ENCODE data around the gene FPR2. TPM values are rescaled to one million over a fixed set of nuclear protein-coding genes. Genes with fewer than 3 reads are reported as not detected.

The FPR2 gene
- total and polyA plus RNA-seq, 2 of the 13 experiments (the other 11 are each of a cell fraction or from before 2014, with no cell fraction given), result not detected

GRCh38 chr19:51809787-51810186 is 48.8 kb downstream of the FPR2 start:
- peaks cover 38% of the 10 kb centered on the region for H3K9me3 ChIP-seq (ENCODE audit: low read length)
- 36% methylated on average over 4 of the region's 4 CpGs for WGBS (ENCODE audit: low lambda C conversion rate)
- peaks cover 53% of the 10 kb centered on the region for H3K4me1 ChIP-seq (ENCODE audit: insufficient read depth, low read length)
- in situ Hi-C loops (cut with HindIII; ENCODE audit: extremely low pct_ligation_motif_present, low pct_unique_long_range_greater_than_20kb), result no loop called here
- DNase-seq (ENCODE audit: low spot score) (peak; percentile 21), ATAC-seq (no peak), FAIRE-seq (no peak)
- CTCF ChIA-PET (ENCODE audit: low intra/inter-chr PET ratio, low total read pairs), result interaction anchor here (1.1 kb wide), 1 partner anchor 202 kb away, joined by 3 read pairs; no protein-coding TSS in a partner anchor
- H3K9ac ChIP-seq (ENCODE audit: insufficient read depth, low read depth, low read length), result no peak overlapping the region
- H3K27ac ChIP-seq (ENCODE audit: extremely low read length, insufficient read depth, low read length), result no peak overlapping the region
- H3K27me3 ChIP-seq (ENCODE audit: control insufficient read depth in 1 of 2, insufficient read depth in 2 of 2, low read length in 2 of 2), result no peaks in the 10 kb centered on the region
- H3K36me3 ChIP-seq (replicated peaks in 1 of 2; ENCODE audit: control insufficient read depth in 1 of 2, insufficient read depth in 2 of 2, low read length in 2 of 2), result no peaks in the 10 kb centered on the region
- no peak overlapping the region for H2AFZ ChIP-seq (ENCODE audit: low read length)
- BruUV-seq (replicated peaks), result no TSS peak
- H3K4me3 ChIP-seq (replicated peaks in 1 of 3; ENCODE audit: insufficient read depth in 1 of 3, low read depth in 2 of 3, low read length in 3 of 3), result no peak overlapping the region
- POLR2A ChIA-PET, result no interaction called here
- intact Hi-C loops (cut with micrococcal nuclease; ENCODE audit: unreplicated experiment), result no loop called here
- H3K79me2 ChIP-seq (ENCODE audit: insufficient read depth, low read length), result no peaks in the 10 kb centered on the region
- H3K4me2 ChIP-seq (ENCODE audit: low read depth, low read length), result no peak overlapping the region
- no peaks in the 10 kb centered on the region for H4K20me1 ChIP-seq (ENCODE audit: insufficient read depth, low read length)
- TF ChIP-seq ZNF746 (CRISPR knock-in tag; IDR thresholded peaks at IDR 0.05), result no peak
- TF ChIP-seq SP5 (CRISPR knock-in tag; IDR thresholded peaks at IDR 0.05; ENCODE audit: borderline replicate concordance, low read depth), result no peak
- TF ChIP-seq SOX6 (IDR thresholded peaks at IDR 0.05), result no peak
- 0 out of 2 replicates have a peak, but pooled peaks have one; percentile 14 for TF ChIP-seq SOX6 (CRISPR knock-in tag; IDR thresholded peaks at IDR 0.05)
- no peak for TF ChIP-seq TARDBP (CRISPR knock-in tag; IDR thresholded peaks at IDR 0.05)
- no peak for TF ChIP-seq ZFP36L1 (CRISPR knock-in tag; IDR thresholded peaks at IDR 0.05)
- peak; percentile 52 for TF ChIP-seq TEAD3 (CRISPR knock-in tag; optimal IDR thresholded peaks at IDR 0.05; ENCODE audit: borderline replicate concordance)
- peak; percentile 35; the same call in 1 of the 2 replicates for TF ChIP-seq MED1 (CRISPR knock-in tag; IDR thresholded peaks at IDR 0.05)
- TF ChIP-seq ZNF253 (CRISPR knock-in tag; IDR thresholded peaks at IDR 0.05; ENCODE audit: borderline replicate concordance), result no peak
- no peak for TF ChIP-seq ZNF3 (CRISPR knock-in tag; IDR thresholded peaks at IDR 0.05)
- TF ChIP-seq, protein P1, sequence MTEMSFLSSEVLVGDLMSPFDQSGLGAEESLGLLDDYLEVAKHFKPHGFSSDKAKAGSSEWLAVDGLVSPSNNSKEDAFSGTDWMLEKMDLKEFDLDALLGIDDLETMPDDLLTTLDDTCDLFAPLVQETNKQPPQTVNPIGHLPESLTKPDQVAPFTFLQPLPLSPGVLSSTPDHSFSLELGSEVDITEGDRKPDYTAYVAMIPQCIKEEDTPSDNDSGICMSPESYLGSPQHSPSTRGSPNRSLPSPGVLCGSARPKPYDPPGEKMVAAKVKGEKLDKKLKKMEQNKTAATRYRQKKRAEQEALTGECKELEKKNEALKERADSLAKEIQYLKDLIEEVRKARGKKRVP (CRISPR knock-in tag; IDR thresholded peaks at IDR 0.05), result 0 out of 4 replicates have a peak, but pooled peaks of 1 of the 2 experiments have one; percentile 25
- TF ChIP-seq CEBPG (CRISPR knock-in tag; IDR thresholded peaks at IDR 0.05), result peak; percentile 39; the same call in 1 of the 2 replicates
- no peak for TF ChIP-seq ZSCAN9 (CRISPR knock-in tag; IDR thresholded peaks at IDR 0.05; ENCODE audit: borderline replicate concordance)
- no peak for TF ChIP-seq ZHX2 (IDR thresholded peaks at IDR 0.05; ENCODE audit: low read depth)
- TF ChIP-seq ZHX2 (CRISPR knock-in tag; IDR thresholded peaks at IDR 0.05; ENCODE audit: borderline replicate concordance), result no peak
- TF ChIP-seq NFIB (CRISPR knock-in tag; IDR thresholded peaks at IDR 0.05; ENCODE audit: borderline replicate concordance), result no peak
- TF ChIP-seq TP53 (CRISPR knock-in tag; conservative IDR thresholded peaks at IDR 0.05), result no peak
- 0 out of 2 replicates have a peak, but pooled peaks have one; percentile 30 for TF ChIP-seq CEBPB (IDR thresholded peaks at IDR 0.05; ENCODE audit: borderline replicate concordance, low read depth, low read length)
- TF ChIP-seq ZBTB21 (CRISPR knock-in tag; IDR thresholded peaks at IDR 0.05), result no peak
- no peak for TF ChIP-seq PRMT3 (CRISPR knock-in tag; IDR thresholded peaks at IDR 0.05; ENCODE audit: borderline replicate concordance, low read depth)
- no peak for TF ChIP-seq KDM1A (CRISPR knock-in tag; IDR thresholded peaks at IDR 0.05)

Data from HepG2 (cell line).